ENCODE measurements around the gene DICER1.

DICER1 gene

DNA sequence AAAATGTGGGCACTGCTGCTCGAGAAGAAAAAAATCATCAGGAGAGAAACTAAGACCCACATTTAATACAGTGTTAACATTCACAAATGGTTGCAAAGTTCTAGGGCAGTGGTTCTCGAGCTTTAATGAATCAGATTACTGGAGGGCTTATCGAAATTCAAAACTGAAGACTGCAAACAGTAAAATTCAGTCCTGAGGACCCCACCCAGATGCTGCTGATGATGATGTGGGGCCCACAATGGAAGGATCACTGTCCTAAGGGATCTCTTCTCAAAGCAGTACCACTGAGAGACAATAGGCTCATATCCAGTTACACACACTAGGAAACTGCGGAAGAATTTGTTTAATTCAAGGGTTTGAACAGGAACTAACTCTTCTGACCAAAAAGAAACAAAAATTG, 31.4 kb downstream of the DICER1 start:
- no peak overlapping the region for H3K9ac ChIP-seq (ENCODE audit: low read length)
- no peaks in the 10 kb centered on the region for H3K36me3 ChIP-seq (replicated peaks; ENCODE audit: insufficient read depth, low read length)
- H3K27ac ChIP-seq (ENCODE audit: low read length), result no peak overlapping the region

DNA sequence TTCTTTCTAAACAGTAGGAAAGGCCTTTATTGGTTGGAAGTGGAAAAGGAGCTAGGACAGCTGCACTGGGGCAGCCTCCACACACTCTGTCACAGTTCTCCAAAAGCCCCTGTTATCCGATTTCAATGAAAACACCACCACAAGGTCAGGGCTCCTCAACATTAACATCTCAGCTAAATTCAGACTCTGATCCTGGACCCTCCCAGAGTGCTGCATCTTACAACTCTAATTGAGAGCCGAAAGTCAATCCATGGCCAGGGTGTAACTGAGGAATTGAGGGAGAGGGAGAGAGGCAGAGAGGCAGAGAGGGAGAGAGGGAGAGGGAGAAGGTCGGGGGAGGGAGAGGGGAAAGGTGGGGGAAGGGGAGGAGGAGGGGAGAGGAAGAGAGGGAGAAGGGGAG, 32.1 kb downstream of the DICER1 start:
- Histone ChIP-seq H3K36me3 (replicated peaks; ENCODE audit: insufficient read depth, low read length) (no peaks in the 10 kb centered on the region), H2AFZ (ENCODE audit: low read length) (no peak overlapping the region), H3K27ac (ENCODE audit: low read length) (no peak overlapping the region), H4K20me1 (ENCODE audit: insufficient read depth, low read length) (no peaks in the 10 kb centered on the region), H3F3A (ENCODE audit: insufficient read depth, low read length) (no peaks in the 10 kb centered on the region), H3K9ac (ENCODE audit: low read length) (no peak overlapping the region), H3K79me2 (ENCODE audit: low read length) (no peaks in the 10 kb centered on the region), H3K4me2 (ENCODE audit: low read depth, low read length) (no peak overlapping the region), H3K4me1 (ENCODE audit: low read length) (no peaks in the 10 kb centered on the region), H3K9me2 (replicated peaks; ENCODE audit: insufficient read depth, low read length) (no peaks in the 10 kb centered on the region), H3K27me3 (replicated peaks; ENCODE audit: insufficient read depth, low read length) (no peaks in the 10 kb centered on the region), H3K9me3 (replicated peaks; ENCODE audit: insufficient read depth, low read length) (no peaks in the 10 kb centered on the region), H3K4me3 (ENCODE audit: low read length) (no peak overlapping the region)
- no peak for DNase-seq
- TF ChIP-seq EZH2phosphoT487 (IDR thresholded peaks at IDR 0.05; ENCODE audit: low read length) (no peak), EZH2 (optimal IDR thresholded peaks at IDR 0.05; ENCODE audit: low read depth, low read length) (no peak)
- TF ChIP-seq, protein P1, sequence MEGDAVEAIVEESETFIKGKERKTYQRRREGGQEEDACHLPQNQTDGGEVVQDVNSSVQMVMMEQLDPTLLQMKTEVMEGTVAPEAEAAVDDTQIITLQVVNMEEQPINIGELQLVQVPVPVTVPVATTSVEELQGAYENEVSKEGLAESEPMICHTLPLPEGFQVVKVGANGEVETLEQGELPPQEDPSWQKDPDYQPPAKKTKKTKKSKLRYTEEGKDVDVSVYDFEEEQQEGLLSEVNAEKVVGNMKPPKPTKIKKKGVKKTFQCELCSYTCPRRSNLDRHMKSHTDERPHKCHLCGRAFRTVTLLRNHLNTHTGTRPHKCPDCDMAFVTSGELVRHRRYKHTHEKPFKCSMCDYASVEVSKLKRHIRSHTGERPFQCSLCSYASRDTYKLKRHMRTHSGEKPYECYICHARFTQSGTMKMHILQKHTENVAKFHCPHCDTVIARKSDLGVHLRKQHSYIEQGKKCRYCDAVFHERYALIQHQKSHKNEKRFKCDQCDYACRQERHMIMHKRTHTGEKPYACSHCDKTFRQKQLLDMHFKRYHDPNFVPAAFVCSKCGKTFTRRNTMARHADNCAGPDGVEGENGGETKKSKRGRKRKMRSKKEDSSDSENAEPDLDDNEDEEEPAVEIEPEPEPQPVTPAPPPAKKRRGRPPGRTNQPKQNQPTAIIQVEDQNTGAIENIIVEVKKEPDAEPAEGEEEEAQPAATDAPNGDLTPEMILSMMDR (IDR thresholded peaks at IDR 0.05; ENCODE audit: low read length), result no peak

More for the DNA sequence above, 31.4 kb downstream of the DICER1 start:
- Histone ChIP-seq H3K4me2 (ENCODE audit: low read depth, low read length) (no peak overlapping the region), H3K4me1 (ENCODE audit: low read length) (no peaks in the 10 kb centered on the region), H2AFZ (ENCODE audit: low read length) (no peak overlapping the region), H4K20me1 (ENCODE audit: insufficient read depth, low read length) (no peaks in the 10 kb centered on the region), H3K4me3 (ENCODE audit: low read length) (no peak overlapping the region), H3K79me2 (ENCODE audit: low read length) (no peaks in the 10 kb centered on the region), H3K9me2 (replicated peaks; ENCODE audit: insufficient read depth, low read length) (no peaks in the 10 kb centered on the region), H3K9me3 (replicated peaks; ENCODE audit: insufficient read depth, low read length) (no peaks in the 10 kb centered on the region), H3F3A (ENCODE audit: insufficient read depth, low read length) (no peaks in the 10 kb centered on the region), H3K27me3 (replicated peaks; ENCODE audit: insufficient read depth, low read length) (no peaks in the 10 kb centered on the region)
- no peak for DNase-seq
- TF ChIP-seq EZH2 (optimal IDR thresholded peaks at IDR 0.05; ENCODE audit: low read depth, low read length) (no peak), EZH2phosphoT487 (IDR thresholded peaks at IDR 0.05; ENCODE audit: low read length) (no peak)
- TF ChIP-seq, protein P1 (IDR thresholded peaks at IDR 0.05; ENCODE audit: low read length), result no peak

DNA sequence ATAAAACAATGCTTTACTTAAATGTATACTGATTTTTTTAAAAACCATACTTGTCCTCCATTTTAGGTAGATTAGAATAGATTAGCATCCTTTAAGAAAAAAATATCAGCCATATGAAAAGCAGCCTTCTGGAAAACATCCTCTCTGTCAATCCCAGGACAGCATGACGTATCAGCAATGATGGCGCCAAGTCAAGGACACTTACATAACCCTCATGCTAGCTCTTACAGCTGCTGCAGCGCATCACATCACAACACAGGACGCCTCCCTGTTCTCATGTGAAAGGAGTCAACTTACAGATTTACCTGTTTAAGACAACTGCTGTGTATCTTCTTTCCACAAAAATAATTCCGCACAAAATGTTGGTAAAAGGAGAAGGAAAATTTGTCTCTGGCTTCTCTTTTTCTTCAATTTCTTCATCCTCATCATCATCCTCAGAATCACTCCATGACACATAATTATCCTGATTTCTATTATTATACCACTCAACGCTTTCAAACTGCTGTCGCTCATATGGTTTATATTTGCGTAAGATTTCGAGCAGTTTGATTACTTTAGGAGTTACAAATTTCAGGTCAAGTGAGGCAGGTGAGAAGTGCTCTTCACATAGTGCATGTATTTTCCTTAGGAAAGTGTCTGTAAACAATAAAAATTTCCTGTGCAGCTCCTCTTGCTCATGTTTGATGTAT, 33.3 kb downstream of the DICER1 start:
- Histone ChIP-seq H3K4me1 (ENCODE audit: low read length) (no peaks in the 10 kb centered on the region), H2AFZ (ENCODE audit: low read length) (no peak overlapping the region), H3K9me3 (replicated peaks; ENCODE audit: insufficient read depth, low read length) (no peaks in the 10 kb centered on the region), H3K9me2 (replicated peaks; ENCODE audit: insufficient read depth, low read length) (no peaks in the 10 kb centered on the region), H3F3A (ENCODE audit: insufficient read depth, low read length) (no peaks in the 10 kb centered on the region), H3K9ac (ENCODE audit: low read length) (no peak overlapping the region), H3K4me3 (ENCODE audit: low read length) (no peak overlapping the region), H3K79me2 (ENCODE audit: low read length) (no peaks in the 10 kb centered on the region), H3K27ac (ENCODE audit: low read length) (no peak overlapping the region), H3K36me3 (replicated peaks; ENCODE audit: insufficient read depth, low read length) (no peaks in the 10 kb centered on the region), H3K4me2 (ENCODE audit: low read depth, low read length) (no peak overlapping the region), H3K27me3 (replicated peaks; ENCODE audit: insufficient read depth, low read length) (no peaks in the 10 kb centered on the region), H4K20me1 (ENCODE audit: insufficient read depth, low read length) (no peaks in the 10 kb centered on the region)
- no peak for DNase-seq
- TF ChIP-seq EZH2 (optimal IDR thresholded peaks at IDR 0.05; ENCODE audit: low read depth, low read length), result no peak
- TF ChIP-seq EZH2phosphoT487 (IDR thresholded peaks at IDR 0.05; ENCODE audit: low read length), result no peak
- TF ChIP-seq, protein P1 (IDR thresholded peaks at IDR 0.05; ENCODE audit: low read length), result no peak

All from MM.1S (cell line).